Adipocyte (in vitro differentiated cells): ENCODE data around the gene GDPGP1.
A peak's percentile ranks its signal among the peaks of the same experiment; 100 is the strongest.

Experiments
- DNase-seq: peaks from one replicate; pipeline ENCODE4 v3.0.0-alpha.2; 2015; ENCODE audit warnings: low read depth
- H3K27me3 ChIP-seq: replicated peaks from 2 replicates; pipeline ENCODE4 v1.7.0; 2013; ENCODE audit warnings: mild to moderate bottlenecking, low read length, moderate library complexity; ENCODE audit not compliant: control insufficient read depth, insufficient read depth
- H3K36me3 ChIP-seq: 2 replicates; pipeline ENCODE4 v1.7.0; 2013; ENCODE audit warnings: low read length, mild to moderate bottlenecking, moderate library complexity; ENCODE audit not compliant: control insufficient read depth, insufficient read depth, severe bottlenecking
- H3K4me1 ChIP-seq: 2 replicates; pipeline ENCODE4 v1.7.0; 2013; ENCODE audit warnings: mild to moderate bottlenecking, low read length, moderate library complexity; ENCODE audit not compliant: control insufficient read depth, insufficient read depth
- H3K4me3 ChIP-seq: 2 replicates; pipeline ENCODE4 v1.7.0; 2013; ENCODE audit warnings: mild to moderate bottlenecking, low read length, moderate library complexity
- H3K9ac ChIP-seq: 2 replicates; pipeline ENCODE4 v1.7.0; 2013; ENCODE audit warnings: mild to moderate bottlenecking, low read length, moderate library complexity
- H3K9me3 ChIP-seq: 2 replicates; pipeline ENCODE4 v1.7.0; 2013; ENCODE audit warnings: mild to moderate bottlenecking, low read length, moderate library complexity; ENCODE audit not compliant: control insufficient read depth

GDPGP1 gene

DNA sequence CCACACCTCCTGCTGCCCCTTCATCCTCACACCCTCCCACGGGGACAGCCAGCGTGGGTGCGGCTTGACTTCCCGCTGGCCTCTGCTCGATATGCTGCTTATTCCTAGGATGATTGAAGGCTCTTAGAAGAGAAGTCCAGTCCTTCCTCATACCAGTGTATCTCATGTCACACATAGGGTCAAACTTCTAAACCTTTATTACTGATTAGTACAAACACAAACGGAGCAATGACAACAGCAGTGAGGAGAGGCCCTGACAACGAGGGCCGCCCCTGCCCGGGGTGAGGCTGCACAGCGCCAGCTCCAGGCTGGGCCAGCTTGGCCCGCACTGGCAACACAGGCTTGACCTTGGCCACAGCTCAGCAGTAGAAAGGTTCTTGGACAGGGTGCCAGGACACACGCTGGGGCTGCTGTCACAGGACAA is 3.9 kb upstream of the GDPGP1 start:
- Histone ChIP-seq H3K9me3 (no peaks in the 10 kb centered on the region), H3K9ac (peak overlapping the region; percentile 8), H3K4me1 (peaks cover 37% of the 10 kb centered on the region), H3K27me3 (no peaks in the 10 kb centered on the region), H3K36me3 (peaks cover 51% of the 10 kb centered on the region), H3K4me3 (no peak overlapping the region)
- DNase-seq = no peak

- Histone ChIP-seq H3K27me3 (no peaks in the 10 kb centered on the region), H3K36me3 (peaks cover 46% of the 10 kb centered on the region)
Observed at GRCh38 chr15:90230610-90231009, 3.4 kb upstream of the GDPGP1 start.

GRCh38 chr15:90231028-90232017 is 2.7 kb upstream of the GDPGP1 start:
- Histone ChIP-seq H3K9ac (no peak overlapping the region), H3K27me3 (no peaks in the 10 kb centered on the region), H3K4me3 (no peak overlapping the region), H3K9me3 (no peaks in the 10 kb centered on the region), H3K4me1 (peaks cover 37% of the 10 kb centered on the region), H3K36me3 (peaks cover 40% of the 10 kb centered on the region)
- no peak for DNase-seq

More at GRCh38 chr15:90230610-90231009, 3.4 kb upstream of the GDPGP1 start:
- DNase-seq = no peak
- H3K4me1 ChIP-seq = peaks cover 37% of the 10 kb centered on the region
- no peaks in the 10 kb centered on the region for H3K9me3 ChIP-seq
- H3K4me3 ChIP-seq = no peak overlapping the region
- peak overlapping the region; percentile 8 for H3K9ac ChIP-seq

- H3K9me3 ChIP-seq = no peaks in the 10 kb centered on the region
- H3K27me3 ChIP-seq = no peaks in the 10 kb centered on the region
- peaks cover 37% of the 10 kb centered on the region for H3K4me1 ChIP-seq
- H3K4me3 ChIP-seq = peak overlapping the region; percentile 89
- H3K36me3 ChIP-seq = peaks cover 40% of the 10 kb centered on the region
- DNase-seq = no peak
- peak overlapping the region; percentile 83 for H3K9ac ChIP-seq
Observed at GRCh38 chr15:90232196-90232595, 1.8 kb upstream of the GDPGP1 start.

DNA sequence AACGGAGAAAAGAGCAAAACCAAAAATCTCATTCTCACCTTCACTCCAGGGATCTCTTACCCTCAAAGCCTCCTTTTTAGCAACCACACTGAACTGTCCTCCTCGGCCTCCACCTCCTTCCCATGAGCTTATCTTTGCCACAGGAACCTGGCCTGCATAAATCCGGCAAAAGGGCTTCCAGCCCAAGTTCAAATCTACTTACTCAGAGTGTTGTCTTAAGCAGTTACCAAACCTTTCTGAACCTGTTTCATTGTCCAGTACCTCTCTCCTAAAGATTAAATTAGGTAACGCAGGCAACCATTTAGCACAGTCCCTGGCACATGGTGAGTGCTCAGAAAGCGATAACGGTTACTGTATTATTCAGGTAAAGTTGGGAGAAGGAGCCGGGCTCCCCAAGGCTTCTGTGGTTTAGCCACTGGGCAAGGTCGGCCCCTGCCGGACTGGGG is 1.0 kb upstream of the GDPGP1 start:
- Histone ChIP-seq H3K36me3 (peaks cover 44% of the 10 kb centered on the region), H3K9me3 (no peaks in the 10 kb centered on the region), H3K27me3 (no peaks in the 10 kb centered on the region), H3K9ac (peak overlapping the region; percentile 83), H3K4me1 (peaks cover 37% of the 10 kb centered on the region), H3K4me3 (peak overlapping the region; percentile 89)
- no peak for DNase-seq

GRCh38 chr15:90233387-90234095 is 468 bp upstream of the GDPGP1 start, which contains the start of gene CIB1:
TSS of gene CIB1 (minus strand) at chr15:90233941. CDS start at chr15:90233885, 56 bp downstream.
- peak; percentile 99 for DNase-seq

GRCh38 chr15:90239371-90239770 is 5.4 kb downstream of the GDPGP1 start:
- H3K4me1 ChIP-seq = peaks cover 5% of the 10 kb centered on the region
- no peaks in the 10 kb centered on the region for H3K27me3 ChIP-seq
- H3K9ac ChIP-seq = no peak overlapping the region
- H3K4me3 ChIP-seq = no peak overlapping the region
- H3K9me3 ChIP-seq = no peaks in the 10 kb centered on the region
- DNase-seq = no peak
- peaks cover 29% of the 10 kb centered on the region for H3K36me3 ChIP-seq

More at GRCh38 chr15:90233387-90234095, 468 bp upstream of the GDPGP1 start, which contains the start of gene CIB1:
- Histone ChIP-seq H3K9ac (peak within 1 kb of the TSS; percentile 89), H3K36me3 (peaks cover 44% of the 10 kb centered on the region), H3K27me3 (no peaks in the 10 kb centered on the region), H3K4me1 (peaks cover 37% of the 10 kb centered on the region), H3K4me3 (peak within 1 kb of the TSS; percentile 93), H3K9me3 (no peaks in the 10 kb centered on the region)

- DNase-seq = no peak
- Histone ChIP-seq H3K36me3 (peaks cover 29% of the 10 kb centered on the region), H3K9ac (no peak overlapping the region), H3K4me3 (no peak overlapping the region), H3K4me1 (no peaks in the 10 kb centered on the region), H3K27me3 (no peaks in the 10 kb centered on the region), H3K9me3 (no peaks in the 10 kb centered on the region)
Observed at GRCh38 chr15:90240856-90241255, 6.8 kb downstream of the GDPGP1 start.

DNA sequence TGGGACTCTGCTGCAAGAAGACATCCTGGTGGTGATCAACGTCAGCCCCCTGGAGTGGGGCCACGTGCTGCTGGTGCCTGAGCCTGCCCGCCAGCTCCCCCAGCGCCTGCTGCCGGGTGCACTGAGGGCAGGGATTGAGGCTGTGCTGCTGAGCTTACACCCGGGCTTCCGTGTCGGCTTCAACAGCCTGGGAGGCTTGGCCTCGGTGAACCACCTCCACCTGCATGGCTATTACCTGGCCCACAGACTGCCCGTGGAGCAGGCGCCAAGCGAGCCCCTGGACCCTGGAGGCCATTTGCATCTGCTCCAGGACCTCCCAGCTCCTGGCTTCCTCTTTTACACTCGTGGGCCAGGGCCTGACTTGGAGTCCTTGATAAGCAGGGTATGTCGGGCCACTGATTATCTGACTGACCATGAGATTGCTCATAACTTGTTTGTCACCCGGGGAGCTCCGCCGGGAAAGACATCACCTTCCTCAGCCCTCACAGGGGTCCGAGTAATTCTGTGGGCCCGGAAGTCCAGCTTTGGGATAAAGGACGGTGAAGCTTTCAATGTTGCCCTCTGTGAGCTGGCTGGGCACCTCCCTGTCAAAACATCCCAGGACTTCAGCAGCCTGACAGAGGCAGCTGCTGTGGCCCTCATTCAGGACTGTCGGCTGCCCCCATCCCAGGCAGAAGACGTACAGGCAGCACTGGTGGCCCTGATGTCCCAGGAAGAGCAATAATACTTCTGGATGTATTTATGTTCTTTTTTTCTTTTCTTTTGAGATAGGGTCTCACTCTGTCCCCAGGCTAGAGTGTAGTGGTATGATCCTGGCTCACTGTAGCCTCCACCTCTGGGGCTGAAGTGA is 7.6 kb downstream of the GDPGP1 start:
- Histone ChIP-seq H3K4me1 (no peaks in the 10 kb centered on the region), H3K36me3 (peaks cover 29% of the 10 kb centered on the region), H3K9ac (no peak overlapping the region), H3K9me3 (no peaks in the 10 kb centered on the region), H3K27me3 (no peaks in the 10 kb centered on the region), H3K4me3 (no peak overlapping the region)
- no peak for DNase-seq

GRCh38 chr15:90243943-90244639 is 10.1 kb downstream of the GDPGP1 start:
- H3K27me3 ChIP-seq = no peaks in the 10 kb centered on the region
- no peak for DNase-seq
- no peaks in the 10 kb centered on the region for H3K9me3 ChIP-seq
- peaks cover 13% of the 10 kb centered on the region for H3K36me3 ChIP-seq
- H3K9ac ChIP-seq = no peak overlapping the region
- H3K4me1 ChIP-seq = no peaks in the 10 kb centered on the region
- H3K4me3 ChIP-seq = no peak overlapping the region
